T-helper 2 cell treated with Interferon-gamma antibody and Interleukin-4, amounts not matched to agents 5 μg/mL and 100 μg/mL, for 36 hours (primary cell): ENCODE measurements around the gene EFHD2.
"Not testable (repeated sequence)": the region's sequence is repeated elsewhere in the genome, so short reads cannot be mapped to it uniquely, and the experiment has no call there.

Experiments used
- DNase-seq: peaks from one replicate; pipeline ENCODE4 v3.0.0; 2021; ENCODE audit warnings: low spot score
- H3K27ac Mint-ChIP-seq: one replicate; pipeline ENCODE4 v1.8.0; 2021; ENCODE audit warnings: mild to moderate bottlenecking, mixed read lengths
- H3K27me3 Mint-ChIP-seq: one replicate; pipeline ENCODE4 v1.8.0; 2021; ENCODE audit warnings: low read depth, mixed read lengths
- H3K36me3 Mint-ChIP-seq: one replicate; pipeline ENCODE4 v1.8.0; 2021; ENCODE audit warnings: low read depth, mixed read lengths
- H3K4me1 Mint-ChIP-seq: one replicate; pipeline ENCODE4 v1.8.0; 2021; ENCODE audit warnings: low read depth, mixed read lengths
- H3K4me3 Mint-ChIP-seq: one replicate; pipeline ENCODE4 v1.8.0; 2022; ENCODE audit warnings: mild to moderate bottlenecking, moderate library complexity, mixed read lengths
- H3K9me3 Mint-ChIP-seq: one replicate; pipeline ENCODE4 v1.8.0; 2021; ENCODE audit warnings: mixed read lengths

EFHD2 gene

DNA sequence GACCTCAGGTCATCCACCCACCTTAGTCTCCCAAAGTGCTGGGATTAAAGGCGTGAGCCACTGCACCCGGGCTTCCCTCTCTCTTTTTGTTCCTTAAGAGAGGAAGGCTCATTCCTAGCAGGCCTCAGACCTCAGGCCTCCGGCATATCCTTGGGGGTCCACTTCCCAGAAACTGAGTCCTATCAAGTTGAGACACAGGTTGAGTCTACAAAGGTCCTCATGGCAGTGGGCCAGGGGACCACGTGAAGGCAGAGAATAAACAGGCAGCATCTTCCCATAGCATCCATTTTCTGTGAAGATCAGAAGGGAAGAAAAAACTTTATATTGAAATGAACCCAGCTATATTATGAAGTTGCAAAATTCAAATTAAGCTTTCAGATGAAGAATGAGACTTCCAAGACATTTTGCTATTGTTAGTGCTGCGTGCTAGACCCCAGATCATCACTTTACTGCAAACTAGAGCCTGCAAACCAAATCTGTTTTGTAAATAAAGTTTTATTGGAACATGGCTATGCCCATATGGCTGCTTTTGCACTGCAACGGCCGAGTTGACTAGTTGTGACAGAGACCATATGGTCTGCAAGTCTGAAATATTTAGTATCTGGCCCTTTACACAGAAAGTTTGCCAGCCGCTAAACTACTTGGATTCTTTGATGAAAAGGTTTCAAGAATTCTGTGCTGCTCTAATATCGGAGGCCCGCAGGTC is 43.3 kb downstream of the EFHD2 start:
- Mint-ChIP-seq H3K27ac (no peak overlapping the region), H3K27me3 (peaks cover 4% of the 10 kb centered on the region), H3K4me1 (no peaks in the 10 kb centered on the region)

GRCh38 chr1:15453734-15454133 is 44.0 kb downstream of the EFHD2 start:
- Mint-ChIP-seq H3K4me3 (no peak overlapping the region), H3K27me3 (peaks cover 4% of the 10 kb centered on the region), H3K36me3 (no peaks in the 10 kb centered on the region), H3K27ac (no peak overlapping the region), H3K4me1 (no peaks in the 10 kb centered on the region), H3K9me3 (no peaks in the 10 kb centered on the region)
- no peak for DNase-seq

More for the DNA sequence above, 43.3 kb downstream of the EFHD2 start:
- Mint-ChIP-seq H3K9me3 (no peaks in the 10 kb centered on the region), H3K36me3 (no peaks in the 10 kb centered on the region), H3K4me3 (no peak overlapping the region)
- no peak for DNase-seq

DNA sequence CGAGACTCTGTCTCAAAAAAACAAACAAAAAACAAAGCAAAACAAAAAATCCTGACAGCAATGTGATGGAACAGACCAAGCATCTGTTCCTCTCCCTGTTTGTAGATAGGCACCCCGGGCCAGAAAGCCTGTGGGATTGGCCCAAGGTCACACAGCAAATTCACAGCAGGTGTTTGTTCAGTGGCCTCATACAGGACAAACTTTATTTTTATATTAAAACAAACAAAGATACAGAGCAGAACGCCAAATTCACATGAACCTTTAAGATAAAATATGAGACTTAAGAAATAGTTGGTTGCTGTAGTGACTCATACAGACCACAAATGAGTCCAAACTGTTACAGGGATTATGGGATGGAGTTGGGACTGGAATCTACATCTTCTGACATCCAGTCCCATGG is 44.6 kb downstream of the EFHD2 start:
- Mint-ChIP-seq H3K4me1 (no peaks in the 10 kb centered on the region), H3K9me3 (no peaks in the 10 kb centered on the region), H3K27me3 (peaks cover 4% of the 10 kb centered on the region), H3K36me3 (no peaks in the 10 kb centered on the region), H3K27ac (no peak overlapping the region), H3K4me3 (no peak overlapping the region)
- DNase-seq = no peak

DNA sequence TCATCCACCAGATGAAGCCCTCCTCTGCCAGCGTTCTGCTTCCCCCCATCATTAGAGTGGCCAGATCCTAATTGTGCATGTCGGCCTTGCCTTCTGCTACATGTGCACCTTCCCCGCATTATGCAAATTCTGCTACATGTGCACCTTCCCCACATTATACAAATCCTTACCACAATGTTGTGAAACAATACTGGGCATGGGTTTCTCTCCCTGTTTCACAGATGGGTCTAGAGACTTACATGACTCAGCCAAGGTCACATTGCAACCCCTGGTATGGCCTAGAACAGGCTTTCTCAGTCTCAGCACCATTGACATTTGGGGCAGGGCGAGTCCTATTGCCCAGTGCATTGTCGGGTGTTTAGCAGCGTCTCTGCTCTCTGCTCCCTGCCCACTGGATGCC is 45.8 kb downstream of the EFHD2 start:
- no peak overlapping the region for H3K4me3 Mint-ChIP-seq
- H3K36me3 Mint-ChIP-seq = no peaks in the 10 kb centered on the region
- peaks cover 4% of the 10 kb centered on the region for H3K27me3 Mint-ChIP-seq
- DNase-seq = no peak
- H3K9me3 Mint-ChIP-seq = no peaks in the 10 kb centered on the region
- no peaks in the 10 kb centered on the region for H3K4me1 Mint-ChIP-seq
- no peak overlapping the region for H3K27ac Mint-ChIP-seq

DNA sequence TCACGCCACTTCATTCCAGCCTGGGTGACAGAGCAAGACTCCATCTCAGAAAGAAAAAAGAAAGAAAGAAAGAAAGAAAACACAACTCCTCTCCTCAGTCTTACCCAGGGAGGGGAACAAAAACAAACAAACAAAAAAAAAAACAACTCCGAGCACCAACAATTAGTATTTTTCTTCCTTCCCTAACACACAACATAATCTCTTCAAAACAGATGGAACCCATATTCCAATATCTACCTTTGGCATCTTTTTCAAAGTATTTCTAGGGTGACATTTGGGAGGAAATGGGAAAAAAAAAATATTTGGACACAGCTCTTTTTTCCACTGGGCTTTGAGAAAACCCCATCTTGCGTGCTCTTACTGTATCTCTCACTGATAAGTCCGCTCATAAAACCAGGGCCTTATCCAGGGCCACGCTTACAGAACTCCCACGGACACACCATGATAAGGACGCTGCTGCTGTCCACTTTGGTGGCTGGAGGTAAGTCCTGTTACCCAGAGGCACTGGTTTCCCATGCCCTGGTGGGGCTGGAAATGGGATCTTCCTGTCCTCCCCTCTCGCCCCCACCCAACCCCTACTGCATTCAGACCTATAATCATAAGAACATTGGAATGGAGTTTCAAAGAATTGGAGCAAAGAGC is 46.7 kb downstream of the EFHD2 start, which contains the start of gene CELA2A:
Gene CELA2A (plus strand): TSS at position 420 of the 642 bp plus-strand sequence. CDS start 22 bp downstream, at position 442.
- no peaks in the 10 kb centered on the region for H3K36me3 Mint-ChIP-seq
- no peak for DNase-seq
- no peaks in the 10 kb centered on the region for H3K9me3 Mint-ChIP-seq
- no peak within 1 kb of the TSS for H3K4me3 Mint-ChIP-seq
- H3K4me1 Mint-ChIP-seq = no peaks in the 10 kb centered on the region
- no peak within 1 kb of the TSS for H3K27ac Mint-ChIP-seq
- H3K27me3 Mint-ChIP-seq = no peaks in the 10 kb centered on the region

- no peak overlapping the region for H3K27ac Mint-ChIP-seq
- H3K36me3 Mint-ChIP-seq = no peaks in the 10 kb centered on the region
- no peaks in the 10 kb centered on the region for H3K27me3 Mint-ChIP-seq
- DNase-seq = no peak
- H3K9me3 Mint-ChIP-seq = no peaks in the 10 kb centered on the region
- H3K4me1 Mint-ChIP-seq = no peaks in the 10 kb centered on the region
- no peak overlapping the region for H3K4me3 Mint-ChIP-seq
Observed at GRCh38 chr1:15457585-15457984, 47.9 kb downstream of the EFHD2 start.

GRCh38 chr1:15458388-15458787 is 48.7 kb downstream of the EFHD2 start:
- not testable (repeated sequence) for H3K27ac Mint-ChIP-seq, DNase-seq, H3K36me3 Mint-ChIP-seq, H3K27me3 Mint-ChIP-seq, H3K9me3 Mint-ChIP-seq, H3K4me1 Mint-ChIP-seq, H3K4me3 Mint-ChIP-seq

- no peaks in the 10 kb centered on the region for H3K36me3 Mint-ChIP-seq
- H3K27me3 Mint-ChIP-seq = no peaks in the 10 kb centered on the region
- no peak for DNase-seq
- H3K4me3 Mint-ChIP-seq = no peak overlapping the region
- H3K9me3 Mint-ChIP-seq = no peaks in the 10 kb centered on the region
- no peak overlapping the region for H3K27ac Mint-ChIP-seq
- no peaks in the 10 kb centered on the region for H3K4me1 Mint-ChIP-seq
Observed at GRCh38 chr1:15459771-15460707, 50.4 kb downstream of the EFHD2 start.

DNA sequence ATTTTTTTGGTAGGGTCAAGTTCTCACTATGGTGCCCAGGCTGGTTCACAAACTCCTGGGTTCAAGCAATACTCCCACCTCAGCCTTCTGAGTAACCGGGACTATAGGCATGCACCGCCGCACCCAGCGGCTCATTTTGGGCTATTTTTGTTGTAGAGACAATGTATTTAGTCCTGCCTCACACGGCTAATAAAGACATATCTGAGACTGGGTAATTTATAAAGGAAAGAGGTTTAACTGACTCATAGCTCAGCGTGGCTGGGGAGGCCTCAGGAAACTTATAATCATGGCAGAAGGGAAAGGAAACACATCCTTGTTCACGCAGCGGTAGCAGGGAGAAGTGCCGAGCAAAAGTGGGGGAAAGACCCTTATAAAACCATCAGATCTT is 51.0 kb downstream of the EFHD2 start:
- Mint-ChIP-seq H3K36me3 (no peaks in the 10 kb centered on the region), H3K4me1 (no peaks in the 10 kb centered on the region), H3K9me3 (no peaks in the 10 kb centered on the region), H3K4me3 (no peak overlapping the region), H3K27me3 (no peaks in the 10 kb centered on the region), H3K27ac (no peak overlapping the region)
- DNase-seq = no peak

DNA sequence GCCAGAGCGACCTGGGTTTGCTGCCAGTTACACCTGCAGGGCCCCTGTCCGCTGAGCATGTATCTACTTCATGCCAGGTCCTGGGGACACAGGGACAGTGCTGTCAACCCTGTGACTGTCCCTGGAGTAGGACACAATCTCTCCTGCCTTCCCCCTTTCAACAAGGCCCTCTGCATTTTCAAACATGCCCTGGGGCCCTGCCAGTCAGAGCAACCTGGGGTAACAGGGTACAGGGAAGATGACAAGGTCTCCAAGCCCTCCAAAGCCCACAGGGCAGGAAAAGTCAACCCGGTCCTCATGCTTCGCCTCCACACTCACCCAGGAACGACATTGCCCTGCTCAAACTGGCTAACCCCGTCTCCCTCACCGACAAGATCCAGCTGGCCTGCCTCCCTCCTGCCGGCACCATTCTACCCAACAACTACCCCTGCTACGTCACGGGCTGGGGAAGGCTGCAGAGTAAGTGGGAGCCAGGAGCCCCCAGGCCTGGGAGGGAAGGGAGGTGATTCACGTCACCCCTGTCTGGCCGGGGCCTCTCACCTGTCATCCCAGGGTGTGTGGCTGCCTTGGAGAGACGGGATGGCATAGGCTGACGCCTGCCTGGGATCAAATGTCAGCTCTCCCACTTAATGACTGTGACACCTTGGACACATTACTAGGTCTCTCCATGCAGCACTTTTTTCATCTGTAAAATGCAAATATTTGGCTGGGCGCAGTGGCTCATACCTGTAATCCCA is 53.5 kb downstream of the EFHD2 start:
- not testable (repeated sequence) for H3K36me3 Mint-ChIP-seq, H3K9me3 Mint-ChIP-seq, H3K27ac Mint-ChIP-seq, H3K4me3 Mint-ChIP-seq, H3K27me3 Mint-ChIP-seq, H3K4me1 Mint-ChIP-seq, DNase-seq

GRCh38 chr1:15463926-15464322 is 54.2 kb downstream of the EFHD2 start:
- H3K27me3 Mint-ChIP-seq, DNase-seq, H3K4me3 Mint-ChIP-seq, H3K9me3 Mint-ChIP-seq, H3K36me3 Mint-ChIP-seq, H3K27ac Mint-ChIP-seq, H3K4me1 Mint-ChIP-seq: not testable (repeated sequence)

- DNase-seq = no peak
- H3K27me3 Mint-ChIP-seq = peaks cover 2% of the 10 kb centered on the region
- no peak overlapping the region for H3K27ac Mint-ChIP-seq
- H3K4me3 Mint-ChIP-seq = no peak overlapping the region
- H3K9me3 Mint-ChIP-seq = no peaks in the 10 kb centered on the region
- no peaks in the 10 kb centered on the region for H3K36me3 Mint-ChIP-seq
- no peaks in the 10 kb centered on the region for H3K4me1 Mint-ChIP-seq
Observed at GRCh38 chr1:15465674-15466073, 56.0 kb downstream of the EFHD2 start.

GRCh38 chr1:15466955-15467625 is 57.4 kb downstream of the EFHD2 start:
- not testable (repeated sequence) for DNase-seq, H3K4me3 Mint-ChIP-seq, H3K27me3 Mint-ChIP-seq, H3K27ac Mint-ChIP-seq, H3K4me1 Mint-ChIP-seq, H3K9me3 Mint-ChIP-seq, H3K36me3 Mint-ChIP-seq
